Stimulated activated memory B cell treated with anti-CD40 and anti-IgM and Interleukin-4, amounts not matched to agents 10 μg/mL and 1 μg/mL and 100 μg/mL, for 72 hours (primary cell): ENCODE data around the gene OR4Q2.
"Not testable (repeated sequence)": the region's sequence is repeated elsewhere in the genome, so short reads cannot be mapped to it uniquely, and the experiment has no call there.

Source experiments
- ATAC-seq: fragments of 150-1000 bp; cut with Tn5 transposase; 2 replicates; pipeline ENCODE4 v1.10.0; 2021
- H3K27ac Mint-ChIP-seq: one replicate; pipeline ENCODE4 v1.8.0; 2022; ENCODE audit warnings: mild to moderate bottlenecking, mixed read lengths
- H3K27me3 Mint-ChIP-seq: one replicate; pipeline ENCODE4 v1.8.0; 2022; ENCODE audit warnings: mixed read lengths
- H3K36me3 Mint-ChIP-seq: one replicate; pipeline ENCODE4 v1.8.0; 2022; ENCODE audit warnings: mixed read lengths
- H3K4me1 Mint-ChIP-seq: one replicate; pipeline ENCODE4 v1.8.0; 2022; ENCODE audit warnings: mixed read lengths
- H3K4me3 Mint-ChIP-seq: one replicate; pipeline ENCODE4 v1.8.0; 2022; ENCODE audit warnings: mild to moderate bottlenecking, moderate library complexity, mixed read lengths
- H3K9me3 Mint-ChIP-seq: one replicate; pipeline ENCODE4 v1.8.0; 2022; ENCODE audit warnings: mixed read lengths

Gene OR4Q2

DNA sequence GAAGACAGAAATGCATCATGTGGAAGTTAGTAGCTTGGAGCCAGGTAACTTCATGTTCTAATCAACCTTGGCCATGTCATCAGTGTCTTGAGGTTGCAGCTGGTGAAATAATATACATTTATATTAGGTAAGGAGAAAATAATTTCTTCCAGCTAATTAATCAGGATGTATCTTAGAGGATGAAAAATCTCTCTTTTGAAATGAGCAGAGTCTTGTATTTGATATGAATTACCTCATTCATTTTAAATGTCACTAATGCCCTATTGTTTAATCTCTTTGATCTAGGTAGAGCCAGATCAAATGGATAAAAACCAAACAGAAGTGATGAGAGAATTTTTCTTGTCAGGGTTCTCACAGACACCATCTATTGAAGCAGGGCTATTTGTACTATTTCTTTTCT is at the start of gene OR4Q2:
Gene OR4Q2 (plus strand): TSS at position 301 of the 400 bp plus-strand sequence.
- Mint-ChIP-seq H3K36me3 (no peaks in the 10 kb centered on the region), H3K4me3 (no peak within 1 kb of the TSS), H3K27ac (no peak within 1 kb of the TSS), H3K4me1 (no peaks in the 10 kb centered on the region), H3K9me3 (peaks cover 3% of the 10 kb centered on the region), H3K27me3 (no peaks in the 10 kb centered on the region)
- ATAC-seq = no peak

DNA sequence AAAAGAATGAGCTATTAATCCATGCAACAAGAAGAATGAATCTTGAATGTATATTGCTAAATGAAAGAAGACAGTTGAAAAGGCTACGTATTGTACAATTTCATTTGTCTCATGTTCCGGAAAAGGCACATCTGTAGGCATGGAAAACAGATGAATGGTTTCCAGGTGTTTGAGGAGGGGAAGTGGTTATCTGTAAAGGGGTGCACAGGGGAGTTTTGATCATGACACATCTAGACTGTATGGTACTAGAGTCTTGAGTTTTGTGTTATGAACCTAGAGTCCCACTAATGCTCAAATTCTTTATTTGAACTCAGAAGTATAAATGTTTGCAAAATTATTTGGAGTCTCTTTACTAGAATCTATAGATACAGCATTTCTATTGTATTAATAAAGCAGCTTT is 32.2 kb upstream of the OR4Q2 start:
- not testable (repeated sequence) for ATAC-seq, H3K9me3 Mint-ChIP-seq, H3K4me1 Mint-ChIP-seq, H3K27ac Mint-ChIP-seq, H3K4me3 Mint-ChIP-seq, H3K36me3 Mint-ChIP-seq, H3K27me3 Mint-ChIP-seq

DNA sequence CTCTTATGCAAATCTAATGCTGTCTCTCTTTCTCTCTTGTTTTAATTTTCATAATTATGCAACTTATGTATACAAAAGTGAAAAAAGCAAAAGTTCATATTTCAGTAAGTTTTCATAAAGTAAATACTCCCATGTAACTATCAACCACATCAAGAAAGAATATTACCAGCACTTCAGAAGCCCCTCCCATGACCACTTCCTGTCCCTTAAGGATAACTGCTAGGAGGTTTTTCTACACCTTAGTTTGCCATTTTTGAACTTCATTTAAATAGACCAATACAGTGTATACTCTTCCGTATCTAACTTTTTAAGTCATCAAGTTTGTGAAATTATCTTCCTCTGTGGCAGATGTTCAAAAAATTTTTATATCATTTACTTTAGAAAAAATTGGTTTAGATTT is 27.1 kb upstream of the OR4Q2 start:
- ATAC-seq = no peak
- Mint-ChIP-seq H3K36me3 (no peaks in the 10 kb centered on the region), H3K4me3 (no peak overlapping the region), H3K9me3 (peaks cover 4% of the 10 kb centered on the region), H3K27ac (no peak overlapping the region), H3K27me3 (no peaks in the 10 kb centered on the region), H3K4me1 (no peaks in the 10 kb centered on the region)

DNA sequence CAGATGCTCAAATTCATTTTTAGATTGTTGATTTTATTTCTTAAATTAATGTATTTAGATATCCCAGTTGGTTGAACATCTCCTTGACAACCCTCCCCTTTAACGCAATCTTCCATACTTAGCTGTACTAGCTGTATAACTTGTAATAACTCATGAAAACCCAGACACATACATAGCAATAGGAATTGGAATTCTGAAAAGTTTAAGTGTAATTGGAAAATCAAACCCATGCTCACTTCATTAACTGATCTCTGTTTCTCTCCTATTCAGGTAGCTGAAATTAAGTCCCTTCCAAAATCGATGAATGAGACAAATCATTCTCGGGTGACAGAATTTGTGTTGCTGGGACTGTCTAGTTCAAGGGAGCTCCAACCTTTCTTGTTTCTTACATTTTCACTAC is 26.7 kb upstream of the OR4Q2 start, which contains the start of gene OR4K15:
Gene OR4K15 (plus strand): TSS at position 301 of the 400 bp plus-strand sequence. CDS start 0 bp downstream, at position 301.
- H3K36me3 Mint-ChIP-seq = no peaks in the 10 kb centered on the region
- no peak within 1 kb of the TSS for H3K4me3 Mint-ChIP-seq
- H3K27ac Mint-ChIP-seq = no peak within 1 kb of the TSS
- H3K27me3 Mint-ChIP-seq = no peaks in the 10 kb centered on the region
- H3K4me1 Mint-ChIP-seq = no peaks in the 10 kb centered on the region
- peaks cover 4% of the 10 kb centered on the region for H3K9me3 Mint-ChIP-seq
- no peak for ATAC-seq

DNA sequence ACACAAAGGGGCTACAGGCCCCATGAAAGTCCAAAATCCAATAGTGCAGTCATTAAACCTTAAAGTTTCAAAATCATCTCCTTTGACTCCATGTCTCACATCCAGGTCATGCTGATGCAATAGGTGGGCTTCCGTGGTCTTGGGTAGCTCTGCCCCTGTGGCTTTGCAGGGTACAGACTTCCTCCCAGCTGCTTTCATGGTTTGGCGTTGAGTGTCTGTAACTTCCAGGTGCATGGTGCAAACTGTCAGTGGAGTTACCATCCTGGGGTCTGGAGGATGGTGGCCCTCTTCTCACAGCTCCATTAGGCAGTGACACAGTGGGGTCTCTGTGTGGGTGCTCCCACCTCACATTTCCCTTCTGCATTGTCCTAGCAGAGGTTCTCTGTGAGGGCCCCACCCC is 8.5 kb upstream of the OR4Q2 start:
- no peaks in the 10 kb centered on the region for H3K27me3 Mint-ChIP-seq

DNA sequence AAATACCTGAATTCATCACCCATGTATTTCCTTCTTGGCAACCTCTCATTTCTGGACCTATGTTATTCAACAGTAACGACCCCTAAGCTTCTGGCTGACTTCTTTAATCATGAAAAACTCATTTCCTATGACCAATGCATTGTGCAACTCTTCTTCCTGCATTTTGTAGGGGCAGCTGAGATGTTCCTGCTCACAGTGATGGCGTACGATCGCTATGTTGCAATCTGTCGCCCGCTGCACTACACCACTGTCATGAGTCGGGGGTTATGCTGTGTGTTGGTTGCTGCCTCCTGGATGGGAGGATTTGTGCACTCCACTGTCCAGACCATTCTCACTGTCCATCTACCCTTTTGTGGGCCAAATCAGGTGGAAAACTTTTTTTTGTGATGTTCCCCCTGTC is 356 bp downstream of the OR4Q2 start:
- no peak overlapping the region for H3K4me3 Mint-ChIP-seq
- H3K27ac Mint-ChIP-seq = no peak overlapping the region
- peaks cover 3% of the 10 kb centered on the region for H3K9me3 Mint-ChIP-seq
- no peaks in the 10 kb centered on the region for H3K4me1 Mint-ChIP-seq
- H3K36me3 Mint-ChIP-seq = no peaks in the 10 kb centered on the region
- no peaks in the 10 kb centered on the region for H3K27me3 Mint-ChIP-seq
- ATAC-seq = no peak

More for the DNA sequence above, 8.5 kb upstream of the OR4Q2 start:
- Mint-ChIP-seq H3K4me3 (no peak overlapping the region), H3K9me3 (peaks cover 12% of the 10 kb centered on the region), H3K27ac (no peak overlapping the region), H3K36me3 (no peaks in the 10 kb centered on the region), H3K4me1 (no peaks in the 10 kb centered on the region)
- no peak for ATAC-seq

DNA sequence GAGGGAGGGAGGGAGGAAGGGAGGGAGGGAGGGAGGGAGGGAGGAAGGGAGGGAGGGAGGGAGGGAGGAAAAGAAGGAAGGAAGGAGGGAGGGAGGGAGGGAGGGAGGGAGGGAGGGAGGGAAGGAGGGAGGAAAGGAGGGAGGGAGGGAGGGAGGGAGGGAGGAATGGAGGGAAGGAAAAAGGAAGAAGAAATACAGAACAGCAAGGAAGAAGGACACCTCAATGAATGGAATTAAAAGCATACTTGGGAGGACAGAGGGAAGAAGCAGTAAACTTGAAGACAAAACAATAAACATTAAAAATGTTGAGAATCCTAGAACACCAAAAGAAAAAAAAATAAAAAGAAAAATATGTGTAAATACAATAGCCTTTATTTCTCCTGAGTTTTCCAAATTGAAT is 6.2 kb downstream of the OR4Q2 start:
- Mint-ChIP-seq H3K27ac (no peak overlapping the region), H3K4me3 (no peak overlapping the region), H3K27me3 (no peaks in the 10 kb centered on the region), H3K4me1 (no peaks in the 10 kb centered on the region), H3K9me3 (peaks cover 10% of the 10 kb centered on the region), H3K36me3 (no peaks in the 10 kb centered on the region)
- ATAC-seq = no peak

DNA sequence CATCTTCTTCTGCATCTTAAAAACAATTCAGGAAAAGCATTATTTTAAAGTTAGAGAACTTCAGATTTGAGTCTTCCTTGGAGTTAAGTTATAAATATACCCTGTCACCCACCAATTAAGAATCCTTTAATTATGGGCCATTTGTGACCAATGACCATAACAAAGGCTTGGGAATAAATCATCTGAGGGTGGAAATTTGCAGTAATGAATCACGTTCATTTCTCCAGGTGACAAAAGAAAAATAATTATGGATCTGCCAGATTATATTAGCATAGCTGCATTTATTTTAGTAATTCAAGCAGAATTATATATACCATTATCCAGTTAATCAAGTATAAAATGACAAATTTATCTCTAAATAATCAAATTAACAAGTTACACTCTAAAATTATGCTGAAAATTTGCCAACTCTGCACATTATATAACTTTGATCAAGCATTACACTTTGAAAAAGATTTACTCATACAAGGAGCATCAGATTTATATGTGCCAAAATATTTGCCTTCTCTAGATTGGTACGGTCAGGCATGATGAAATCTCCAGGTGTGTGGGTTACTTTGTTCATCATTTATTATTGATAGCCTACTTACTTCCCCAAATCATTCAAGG is 17.4 kb downstream of the OR4Q2 start, which contains the start of gene OR4K14:
Gene OR4K14 (minus strand): TSS at position 51 of the 609 bp plus-strand sequence. CDS start 4,114 bp downstream, outside the sequence.
- Mint-ChIP-seq H3K27me3 (no peaks in the 10 kb centered on the region), H3K9me3 (peaks cover under 1% of the 10 kb centered on the region), H3K36me3 (no peaks in the 10 kb centered on the region), H3K4me3 (no peak within 1 kb of the TSS), H3K4me1 (no peaks in the 10 kb centered on the region), H3K27ac (no peak within 1 kb of the TSS)
- no peak for ATAC-seq

DNA sequence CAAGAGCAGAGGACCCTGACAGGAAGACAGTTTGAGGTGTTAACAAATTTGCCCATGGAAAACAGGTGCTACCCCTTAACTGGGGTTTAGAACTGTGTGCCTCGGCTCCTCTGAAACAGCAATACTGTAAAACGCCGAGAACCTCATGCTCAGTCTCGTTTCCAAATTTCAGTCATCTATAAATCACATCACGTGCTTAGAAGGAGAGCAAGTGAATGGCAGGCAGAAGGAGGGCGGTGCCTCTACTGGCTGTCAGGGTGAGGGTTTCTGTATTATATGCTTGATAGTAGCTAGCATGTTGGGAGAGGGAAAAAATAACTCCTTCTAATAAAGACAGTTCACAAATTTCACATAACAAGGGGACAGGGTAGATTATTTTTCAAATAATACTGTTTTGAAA is 29.1 kb downstream of the OR4Q2 start:
- Mint-ChIP-seq H3K36me3 (no peaks in the 10 kb centered on the region), H3K4me3 (no peak overlapping the region), H3K27me3 (no peaks in the 10 kb centered on the region), H3K9me3 (peaks cover 3% of the 10 kb centered on the region), H3K27ac (no peak overlapping the region), H3K4me1 (no peaks in the 10 kb centered on the region)
- ATAC-seq = no peak

DNA sequence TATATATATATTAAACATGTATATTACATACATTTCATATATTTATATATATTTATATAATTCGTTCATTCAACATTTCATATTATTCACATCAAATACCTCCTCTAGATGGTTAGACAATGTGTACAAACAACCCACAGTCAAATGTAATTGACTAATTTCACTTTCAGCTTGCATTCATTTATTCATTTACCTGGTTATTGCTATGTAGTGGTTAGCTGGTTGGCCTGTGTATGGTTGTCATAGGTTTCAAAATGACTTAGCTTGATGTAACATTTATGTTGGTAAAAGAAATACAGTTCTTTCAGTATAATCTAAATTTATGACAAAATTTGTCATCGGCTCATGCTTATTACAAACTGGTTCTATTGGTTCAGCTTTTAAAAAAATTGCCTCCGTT is 33.5 kb downstream of the OR4Q2 start:
- H3K27ac Mint-ChIP-seq = no peak overlapping the region
- no peak overlapping the region for H3K4me3 Mint-ChIP-seq
- H3K27me3 Mint-ChIP-seq = no peaks in the 10 kb centered on the region
- H3K4me1 Mint-ChIP-seq = no peaks in the 10 kb centered on the region
- no peak for ATAC-seq
- H3K9me3 Mint-ChIP-seq = peaks cover 5% of the 10 kb centered on the region
- H3K36me3 Mint-ChIP-seq = no peaks in the 10 kb centered on the region

DNA sequence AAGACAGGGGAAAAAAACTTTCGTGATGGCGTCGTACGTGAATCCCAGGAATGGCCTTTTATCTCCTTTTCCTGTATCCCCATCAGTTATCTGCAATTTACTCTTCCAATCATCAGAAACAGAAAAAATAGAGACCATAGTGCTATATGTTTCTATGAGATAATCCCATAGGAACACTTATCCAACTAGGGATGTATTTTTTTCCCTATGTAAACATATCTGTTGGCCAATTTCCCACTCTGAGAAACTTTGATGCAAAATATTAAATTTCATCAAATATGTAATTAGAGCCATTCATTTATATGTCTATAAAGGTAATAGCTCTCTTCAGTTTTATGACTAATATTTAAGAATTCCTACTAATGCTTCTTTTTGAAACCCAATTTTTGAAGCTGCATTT is 34.0 kb downstream of the OR4Q2 start, which contains the start of gene OR4K13:
Gene OR4K13 (minus strand): TSS at position 101 of the 400 bp plus-strand sequence. CDS start 1,280 bp downstream, outside the sequence.
- no peak within 1 kb of the TSS for H3K4me3 Mint-ChIP-seq
- ATAC-seq = no peak
- H3K9me3 Mint-ChIP-seq = peaks cover 5% of the 10 kb centered on the region
- no peaks in the 10 kb centered on the region for H3K4me1 Mint-ChIP-seq
- H3K27me3 Mint-ChIP-seq = no peaks in the 10 kb centered on the region
- H3K27ac Mint-ChIP-seq = no peak within 1 kb of the TSS
- no peaks in the 10 kb centered on the region for H3K36me3 Mint-ChIP-seq

DNA sequence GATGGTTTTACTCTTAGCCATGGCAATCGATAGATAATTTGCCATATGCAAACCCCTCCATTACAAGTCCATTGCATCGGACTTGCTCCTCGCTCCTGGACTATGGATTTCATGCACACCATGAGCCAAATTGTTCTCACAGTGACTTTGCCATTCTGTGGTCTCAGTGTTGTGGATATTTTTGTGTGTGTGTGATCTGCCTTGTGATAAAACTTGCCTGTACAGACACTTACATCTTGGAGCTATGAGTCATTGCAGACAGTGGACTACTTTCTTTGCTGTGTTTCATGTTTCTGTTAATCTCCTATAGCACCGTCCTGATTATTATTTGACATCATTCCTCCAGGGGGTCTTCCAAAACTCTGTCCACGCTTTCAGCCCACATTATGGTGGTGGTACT is 42.3 kb downstream of the OR4Q2 start:
- Mint-ChIP-seq H3K36me3 (no peaks in the 10 kb centered on the region), H3K9me3 (peaks cover 3% of the 10 kb centered on the region), H3K4me3 (no peak overlapping the region), H3K27me3 (peaks cover 4% of the 10 kb centered on the region), H3K27ac (no peak overlapping the region), H3K4me1 (no peaks in the 10 kb centered on the region)
- ATAC-seq = no peak

DNA sequence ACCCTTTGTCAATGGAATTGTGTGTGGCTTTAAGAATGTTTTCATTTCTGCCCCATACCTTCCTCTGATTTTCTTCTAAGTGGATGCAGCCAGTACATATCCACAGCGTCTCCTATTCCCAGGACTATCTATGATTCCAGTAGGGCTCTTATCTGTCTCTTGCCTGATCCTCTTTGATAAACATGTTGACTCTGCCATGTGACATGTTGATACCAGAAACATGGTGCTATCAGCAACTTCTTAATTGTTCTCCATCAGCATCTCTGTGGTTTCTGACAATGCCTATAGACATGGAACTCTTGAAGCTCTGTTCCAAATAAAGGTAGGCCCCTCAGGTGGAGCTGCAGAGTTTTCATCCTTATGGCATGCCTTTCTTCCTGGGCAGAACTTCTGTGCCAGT is 46.2 kb downstream of the OR4Q2 start:
- no peaks in the 10 kb centered on the region for H3K36me3 Mint-ChIP-seq
- peaks cover 22% of the 10 kb centered on the region for H3K27me3 Mint-ChIP-seq
- H3K4me1 Mint-ChIP-seq = no peaks in the 10 kb centered on the region
- no peak overlapping the region for H3K4me3 Mint-ChIP-seq
- no peak for ATAC-seq
- no peak overlapping the region for H3K27ac Mint-ChIP-seq
- no peaks in the 10 kb centered on the region for H3K9me3 Mint-ChIP-seq
